HepG2 (cell line): ENCODE data around the gene EPO.

Experiments used
- AHR ChIP-seq: IDR thresholded peaks from 2 replicates; pipeline ENCODE4 v1.6.1; 2018; ENCODE audit warnings: missing genetic modification reagents, missing compliant biosample characterization
- EZH2 ChIP-seq: conservative IDR thresholded peaks from 2 replicates; pipeline ENCODE4 v1.6.1; 2012; ENCODE audit warnings: mild to moderate bottlenecking, low read depth, low read length, moderate library complexity
- FOXJ3 ChIP-seq: sonication (generic); formaldehyde crosslinking; IDR thresholded peaks from 2 replicates; pipeline ENCODE4 v1.4.0; 2020; ENCODE audit warnings: missing genetic modification reagents, mild to moderate bottlenecking, borderline replicate concordance
- HOXA7 ChIP-seq: sonication (generic); formaldehyde crosslinking; IDR thresholded peaks from 2 replicates; pipeline ENCODE4 v1.8.1; 2022; ENCODE audit warnings: mild to moderate bottlenecking, missing genetic modification reagents, moderate library complexity
- MZF1 ChIP-seq: sonication (generic); formaldehyde crosslinking; IDR thresholded peaks from 2 replicates; pipeline ENCODE4 v1.8.1; 2023; ENCODE audit warnings: mild to moderate bottlenecking, missing genetic modification reagents, borderline replicate concordance
- NCOA5 ChIP-seq: sonication (generic); formaldehyde crosslinking; IDR thresholded peaks from 2 replicates; pipeline ENCODE4 v1.4.0; 2020; ENCODE audit warnings: missing genetic modification reagents
- NFIC ChIP-seq: IDR thresholded peaks from 2 replicates; pipeline ENCODE4 v1.6.1; 2012; ENCODE audit warnings: mild to moderate bottlenecking, low read length, inconsistent platforms
- PHF21A ChIP-seq: sonication (generic); formaldehyde crosslinking; IDR thresholded peaks from 2 replicates; pipeline ENCODE4 v1.5.0; 2020; ENCODE audit warnings: mild to moderate bottlenecking, missing genetic modification reagents
- TCF7 ChIP-seq: sonication (generic); IDR thresholded peaks from 2 replicates; pipeline ENCODE4 v1.6.1; 2016; ENCODE audit warnings: antibody characterized with exemption, low read depth
- ZNF282 ChIP-seq: fragments of 450-650 bp; IDR thresholded peaks from 2 replicates; pipeline ENCODE4 v1.6.1; 2018; ENCODE audit not compliant: partially characterized antibody
- ZNF30 ChIP-seq: sonication (generic); formaldehyde crosslinking; IDR thresholded peaks from 2 replicates; pipeline ENCODE4 v1.5.0; 2020; ENCODE audit warnings: mild to moderate bottlenecking, missing genetic modification reagents
- TF ChIP-seq, protein P1 (sequence below): sonication (generic); formaldehyde crosslinking; IDR thresholded peaks from 2 replicates; pipeline ENCODE4 v1.8.1; 2023; ENCODE audit warnings: missing genetic modification reagents, inconsistent platforms, borderline replicate concordance
- TF ChIP-seq, protein P2 (sequence below): sonication (generic); formaldehyde crosslinking; IDR thresholded peaks from 2 replicates; pipeline ENCODE4 v1.5.0; 2020; ENCODE audit warnings: missing genetic modification reagents
- TF ChIP-seq, protein P3 (sequence below), 2 experiments: IDR thresholded peaks; 2 replicates each; pipeline ENCODE4 v1.6.1; 2011 to 2012; ENCODE audit warnings: low read length in 2 of 2, borderline replicate concordance in 1 of 2, low read depth in 1 of 2, mild to moderate bottlenecking in 1 of 2, moderate library complexity in 1 of 2

DNA sequence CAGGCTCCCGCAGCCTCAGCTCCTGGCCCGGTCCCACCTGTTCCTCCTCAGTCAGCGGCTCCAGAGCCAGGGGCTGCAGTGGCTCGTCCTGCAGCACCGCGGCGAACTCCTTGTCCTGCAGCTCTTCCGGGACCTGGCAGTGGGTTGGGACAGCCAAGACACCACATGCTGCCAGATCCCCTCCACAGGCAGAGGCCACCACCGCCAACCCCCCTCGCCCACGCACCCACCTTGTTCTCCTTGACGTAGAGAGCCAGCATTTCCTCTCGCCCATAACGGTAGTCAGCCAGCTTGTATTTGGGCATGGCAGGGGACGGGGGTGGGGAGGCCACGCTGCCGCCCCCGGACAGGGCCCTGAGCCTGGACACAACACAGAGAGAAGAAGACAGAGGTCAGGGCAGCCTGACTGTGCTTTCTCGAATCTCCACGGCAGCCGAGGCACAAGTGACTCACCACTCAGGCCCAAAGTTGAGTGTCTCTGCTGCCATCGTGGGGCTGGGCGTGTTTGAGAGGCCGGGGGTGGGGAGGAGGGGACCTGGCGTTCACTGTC, 32.4 kb upstream of the EPO start:
- TF ChIP-seq ZNF30 (CRISPR knock-in tag), result no peak
- no peak for TF ChIP-seq AHR (CRISPR knock-in tag)
- TF ChIP-seq, protein P1, sequence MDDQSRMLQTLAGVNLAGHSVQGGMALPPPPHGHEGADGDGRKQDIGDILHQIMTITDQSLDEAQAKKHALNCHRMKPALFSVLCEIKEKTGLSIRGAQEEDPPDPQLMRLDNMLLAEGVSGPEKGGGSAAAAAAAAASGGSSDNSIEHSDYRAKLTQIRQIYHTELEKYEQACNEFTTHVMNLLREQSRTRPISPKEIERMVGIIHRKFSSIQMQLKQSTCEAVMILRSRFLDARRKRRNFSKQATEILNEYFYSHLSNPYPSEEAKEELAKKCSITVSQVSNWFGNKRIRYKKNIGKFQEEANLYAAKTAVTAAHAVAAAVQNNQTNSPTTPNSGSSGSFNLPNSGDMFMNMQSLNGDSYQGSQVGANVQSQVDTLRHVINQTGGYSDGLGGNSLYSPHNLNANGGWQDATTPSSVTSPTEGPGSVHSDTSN (CRISPR knock-in tag), result no peak
- no peak for TF ChIP-seq TCF7
- TF ChIP-seq, protein P2, sequence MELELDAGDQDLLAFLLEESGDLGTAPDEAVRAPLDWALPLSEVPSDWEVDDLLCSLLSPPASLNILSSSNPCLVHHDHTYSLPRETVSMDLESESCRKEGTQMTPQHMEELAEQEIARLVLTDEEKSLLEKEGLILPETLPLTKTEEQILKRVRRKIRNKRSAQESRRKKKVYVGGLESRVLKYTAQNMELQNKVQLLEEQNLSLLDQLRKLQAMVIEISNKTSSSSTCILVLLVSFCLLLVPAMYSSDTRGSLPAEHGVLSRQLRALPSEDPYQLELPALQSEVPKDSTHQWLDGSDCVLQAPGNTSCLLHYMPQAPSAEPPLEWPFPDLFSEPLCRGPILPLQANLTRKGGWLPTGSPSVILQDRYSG (CRISPR knock-in tag), result no peak
- TF ChIP-seq MZF1 (CRISPR knock-in tag), result no peak
- TF ChIP-seq, protein P3, sequence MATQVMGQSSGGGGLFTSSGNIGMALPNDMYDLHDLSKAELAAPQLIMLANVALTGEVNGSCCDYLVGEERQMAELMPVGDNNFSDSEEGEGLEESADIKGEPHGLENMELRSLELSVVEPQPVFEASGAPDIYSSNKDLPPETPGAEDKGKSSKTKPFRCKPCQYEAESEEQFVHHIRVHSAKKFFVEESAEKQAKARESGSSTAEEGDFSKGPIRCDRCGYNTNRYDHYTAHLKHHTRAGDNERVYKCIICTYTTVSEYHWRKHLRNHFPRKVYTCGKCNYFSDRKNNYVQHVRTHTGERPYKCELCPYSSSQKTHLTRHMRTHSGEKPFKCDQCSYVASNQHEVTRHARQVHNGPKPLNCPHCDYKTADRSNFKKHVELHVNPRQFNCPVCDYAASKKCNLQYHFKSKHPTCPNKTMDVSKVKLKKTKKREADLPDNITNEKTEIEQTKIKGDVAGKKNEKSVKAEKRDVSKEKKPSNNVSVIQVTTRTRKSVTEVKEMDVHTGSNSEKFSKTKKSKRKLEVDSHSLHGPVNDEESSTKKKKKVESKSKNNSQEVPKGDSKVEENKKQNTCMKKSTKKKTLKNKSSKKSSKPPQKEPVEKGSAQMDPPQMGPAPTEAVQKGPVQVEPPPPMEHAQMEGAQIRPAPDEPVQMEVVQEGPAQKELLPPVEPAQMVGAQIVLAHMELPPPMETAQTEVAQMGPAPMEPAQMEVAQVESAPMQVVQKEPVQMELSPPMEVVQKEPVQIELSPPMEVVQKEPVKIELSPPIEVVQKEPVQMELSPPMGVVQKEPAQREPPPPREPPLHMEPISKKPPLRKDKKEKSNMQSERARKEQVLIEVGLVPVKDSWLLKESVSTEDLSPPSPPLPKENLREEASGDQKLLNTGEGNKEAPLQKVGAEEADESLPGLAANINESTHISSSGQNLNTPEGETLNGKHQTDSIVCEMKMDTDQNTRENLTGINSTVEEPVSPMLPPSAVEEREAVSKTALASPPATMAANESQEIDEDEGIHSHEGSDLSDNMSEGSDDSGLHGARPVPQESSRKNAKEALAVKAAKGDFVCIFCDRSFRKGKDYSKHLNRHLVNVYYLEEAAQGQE (IDR thresholded peaks at IDR 0.05; ENCODE audit: borderline replicate concordance in 1 of 2, low read depth in 1 of 2, low read length in 2 of 2), result no peak
- TF ChIP-seq HOXA7 (CRISPR knock-in tag), result no peak
- TF ChIP-seq NFIC, result no peak
- no peak for TF ChIP-seq NCOA5 (CRISPR knock-in tag)
- TF ChIP-seq EZH2, result no peak
- TF ChIP-seq ZNF282, result no peak
- TF ChIP-seq PHF21A, result no peak
- no peak for TF ChIP-seq FOXJ3 (CRISPR knock-in tag)
